Activated T-cell treated with anti-CD3 and anti-CD28 coated beads, Interleukin-2, amount 50 U/mL, for 4 hours (primary cell): Measurements from ENCODE around the gene MPC1L. TPM values are rescaled to one million over a fixed set of nuclear protein-coding genes. Genes with fewer than 3 reads are reported as not detected.
A peak's percentile ranks its signal among the peaks of the same experiment; 100 is the strongest.

Experiments used
- ATAC-seq, 2 donors: fragments of 200-7000 bp; cut with Tn5 transposase; one replicate each; pipeline ENCODE4 v1.10.0; 2021
- DNase-seq: peaks from one replicate; pipeline ENCODE4 v3.0.0-alpha.2; 2020
- H3K27me3 Mint-ChIP-seq: one replicate; pipeline ENCODE4 v1.8.0; 2021; ENCODE audit warnings: low read depth, mixed read lengths
- H3K36me3 Mint-ChIP-seq: one replicate; pipeline ENCODE4 v1.8.0; 2022; ENCODE audit warnings: mixed read lengths; ENCODE audit not compliant: insufficient read depth
- H3K4me1 Mint-ChIP-seq: one replicate; pipeline ENCODE4 v1.8.0; 2021; ENCODE audit warnings: low read depth, mixed read lengths
- H3K4me3 Mint-ChIP-seq: one replicate; pipeline ENCODE4 v1.8.0; 2021; ENCODE audit warnings: mild to moderate bottlenecking, moderate library complexity, mixed read lengths
- H3K9me3 Mint-ChIP-seq: one replicate; pipeline ENCODE4 v1.8.0; 2021; ENCODE audit warnings: mixed read lengths
- total RNA-seq, 3 donors: library from RNA; stranded (reverse); gene quantifications; one replicate each; pipeline ENCODE4 v1.2.1, GENCODE V29; 2021

MPC1L gene
- total RNA-seq, 3 donors from 2014 or later = not detected

DNA sequence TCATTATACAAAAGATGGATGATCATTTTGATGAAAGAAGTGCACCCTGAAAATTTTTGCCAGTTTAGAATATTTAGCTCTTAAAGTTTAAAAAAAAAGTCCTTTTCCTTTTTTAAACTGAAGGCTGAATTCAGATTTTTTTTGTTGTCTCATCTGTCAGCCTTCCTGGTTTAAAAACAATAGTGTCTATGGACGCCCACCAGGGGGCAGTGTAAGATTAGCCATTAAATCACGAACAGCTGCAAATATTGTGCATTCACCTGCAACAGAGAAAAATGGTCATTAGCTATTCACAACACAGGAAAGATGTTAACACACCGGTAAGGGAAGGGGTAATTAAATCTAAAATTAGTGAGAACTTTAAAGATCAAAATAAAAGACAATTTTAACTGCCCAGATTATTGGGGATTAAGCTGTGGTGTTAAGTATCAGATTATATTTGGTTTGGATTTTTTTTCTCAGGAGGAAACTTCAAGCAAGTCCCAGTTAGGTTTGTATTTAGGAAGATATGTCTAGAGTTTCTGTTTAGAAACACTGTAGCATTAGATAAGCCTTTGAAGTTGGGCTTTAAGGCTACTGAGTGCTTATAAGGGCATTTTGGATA, 28.5 kb downstream of the MPC1L start:
- no peak for ATAC-seq
- Mint-ChIP-seq H3K4me3 (no peak overlapping the region), H3K9me3 (no peaks in the 10 kb centered on the region), H3K36me3 (peaks cover 5% of the 10 kb centered on the region), H3K27me3 (no peaks in the 10 kb centered on the region), H3K4me1 (peaks cover 3% of the 10 kb centered on the region)
- peak; percentile 78 for DNase-seq

DNA sequence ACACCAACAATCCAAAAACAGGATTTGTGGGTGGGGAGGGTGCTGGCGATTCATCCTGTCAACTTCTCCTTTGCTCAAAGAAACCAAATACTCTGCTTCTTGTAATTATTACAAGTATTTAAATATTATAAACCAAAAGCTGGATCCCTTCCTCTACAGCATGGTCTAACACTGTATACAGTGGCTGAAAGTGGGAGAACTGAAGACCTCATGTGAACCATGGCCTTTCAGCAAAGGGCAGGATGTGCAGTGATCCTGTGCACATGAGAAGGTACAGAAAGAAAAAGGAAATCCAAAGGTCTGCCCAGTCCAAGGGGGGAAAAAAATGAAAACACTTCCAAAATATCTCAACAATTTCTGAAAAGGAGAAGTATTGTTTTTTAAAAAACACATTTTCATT, 29.4 kb downstream of the MPC1L start:
- peaks cover 2% of the 10 kb centered on the region for H3K4me1 Mint-ChIP-seq

DNA sequence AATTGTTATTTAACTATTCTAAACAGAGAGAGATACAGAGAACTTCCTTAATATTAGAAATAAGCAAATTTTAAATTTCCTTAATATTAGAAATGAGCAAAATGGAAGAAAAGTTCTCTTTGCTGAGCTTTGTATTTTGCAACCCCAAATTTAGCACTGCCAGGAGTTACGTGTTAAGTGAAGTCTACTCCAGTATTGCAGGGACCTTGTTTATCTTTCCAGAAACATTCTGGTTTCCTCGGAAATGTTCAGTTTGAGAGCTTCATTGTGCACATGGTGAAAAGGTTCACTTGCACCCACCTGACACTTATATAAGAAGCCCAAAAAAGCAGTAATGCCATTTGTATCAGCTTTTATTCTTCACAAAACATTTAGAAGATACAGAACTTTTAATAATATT, 30.3 kb downstream of the MPC1L start:
- no peak overlapping the region for H3K4me3 Mint-ChIP-seq
- H3K9me3 Mint-ChIP-seq = no peaks in the 10 kb centered on the region
- DNase-seq = no peak
- H3K4me1 Mint-ChIP-seq = no peaks in the 10 kb centered on the region
- ATAC-seq = no peak
- no peaks in the 10 kb centered on the region for H3K27me3 Mint-ChIP-seq
- H3K36me3 Mint-ChIP-seq = peaks cover 5% of the 10 kb centered on the region

More for the DNA sequence above, 29.4 kb downstream of the MPC1L start:
- no peaks in the 10 kb centered on the region for H3K27me3 Mint-ChIP-seq
- H3K4me3 Mint-ChIP-seq = no peak overlapping the region
- DNase-seq = no peak
- H3K9me3 Mint-ChIP-seq = no peaks in the 10 kb centered on the region
- H3K36me3 Mint-ChIP-seq = peaks cover 5% of the 10 kb centered on the region
- ATAC-seq = no peak

DNA sequence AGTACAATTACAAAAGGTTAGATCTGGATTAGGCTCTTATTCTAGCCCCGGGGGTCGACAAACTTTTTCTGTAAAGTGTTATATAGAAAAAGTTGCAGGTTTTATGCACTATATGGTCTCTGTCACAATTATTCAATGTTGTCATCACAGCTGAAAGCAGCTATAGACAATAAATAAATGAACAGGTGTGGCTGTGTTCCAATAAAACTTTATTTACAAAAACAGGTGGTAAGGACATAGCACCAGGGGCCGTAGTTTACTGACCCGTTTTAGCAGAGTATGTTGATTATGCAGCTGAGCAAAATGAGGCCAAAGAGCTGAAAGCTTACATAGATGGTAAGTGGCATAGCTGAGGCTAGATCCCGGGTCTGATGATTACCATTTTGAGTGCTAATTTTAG, 37.2 kb downstream of the MPC1L start:
- no peak for DNase-seq

DNA sequence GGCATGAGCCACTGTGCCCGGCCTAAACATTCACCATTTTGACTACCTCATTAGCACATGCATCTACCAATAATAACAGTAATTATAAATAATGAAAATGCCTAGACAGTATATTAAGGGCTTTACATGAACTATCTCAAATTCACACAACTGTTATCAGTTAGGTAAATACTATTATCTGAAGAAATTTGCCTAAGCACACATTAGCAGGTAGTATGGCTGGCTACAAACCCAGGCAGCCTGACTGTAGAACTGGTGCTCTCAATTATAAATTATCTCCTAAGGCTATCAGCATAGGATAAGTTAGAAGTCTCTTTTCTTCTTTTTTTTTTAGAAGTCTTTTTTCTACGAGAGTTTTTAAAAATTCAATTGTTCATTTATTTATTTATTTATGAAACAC, 38.3 kb downstream of the MPC1L start:
- H3K4me1 Mint-ChIP-seq = peaks cover 4% of the 10 kb centered on the region
- H3K4me3 Mint-ChIP-seq = no peak overlapping the region
- no peak for DNase-seq
- H3K9me3 Mint-ChIP-seq = no peaks in the 10 kb centered on the region
- no peak for ATAC-seq
- H3K27me3 Mint-ChIP-seq = no peaks in the 10 kb centered on the region
- peaks cover 7% of the 10 kb centered on the region for H3K36me3 Mint-ChIP-seq

More for the DNA sequence above, 37.2 kb downstream of the MPC1L start:
- Mint-ChIP-seq H3K36me3 (peaks cover 7% of the 10 kb centered on the region), H3K9me3 (no peaks in the 10 kb centered on the region), H3K4me3 (no peak overlapping the region), H3K4me1 (peaks cover 4% of the 10 kb centered on the region), H3K27me3 (no peaks in the 10 kb centered on the region)
- ATAC-seq = no peak

DNA sequence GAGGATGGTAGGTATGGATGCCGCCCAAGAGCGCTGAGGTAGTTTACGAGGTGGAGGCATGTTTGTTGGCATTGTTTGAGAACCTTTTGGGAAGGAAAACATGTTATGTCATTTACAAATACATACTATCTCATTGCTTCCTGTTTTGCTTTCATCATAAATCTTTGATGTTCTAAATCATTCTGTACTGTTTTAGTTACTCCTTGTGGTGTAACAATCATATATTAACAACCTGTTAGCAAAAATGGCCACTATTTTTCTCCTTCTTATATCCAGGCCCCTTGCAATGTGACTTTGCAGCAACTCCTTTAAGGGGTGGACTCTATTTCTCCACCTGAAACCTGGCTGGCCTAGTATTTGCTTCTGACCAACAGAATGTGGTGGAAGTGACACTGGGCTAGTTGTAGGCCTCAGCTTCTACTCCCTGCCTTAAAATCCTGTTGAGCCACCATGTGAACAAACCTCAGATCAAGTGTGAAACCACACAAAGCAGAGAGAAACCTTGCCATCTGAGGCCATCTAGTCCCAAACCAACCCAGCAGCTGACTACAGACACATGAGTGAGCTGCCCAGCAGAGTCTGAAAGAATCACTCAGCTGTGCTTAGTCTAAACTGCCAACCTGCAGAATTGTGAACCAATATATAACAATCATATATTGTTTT, 40.0 kb downstream of the MPC1L start:
- DNase-seq (no peak), ATAC-seq (no peak)
- Mint-ChIP-seq H3K4me3 (no peak overlapping the region), H3K9me3 (no peaks in the 10 kb centered on the region), H3K4me1 (peaks cover 4% of the 10 kb centered on the region), H3K27me3 (no peaks in the 10 kb centered on the region), H3K36me3 (peaks cover 16% of the 10 kb centered on the region)

DNA sequence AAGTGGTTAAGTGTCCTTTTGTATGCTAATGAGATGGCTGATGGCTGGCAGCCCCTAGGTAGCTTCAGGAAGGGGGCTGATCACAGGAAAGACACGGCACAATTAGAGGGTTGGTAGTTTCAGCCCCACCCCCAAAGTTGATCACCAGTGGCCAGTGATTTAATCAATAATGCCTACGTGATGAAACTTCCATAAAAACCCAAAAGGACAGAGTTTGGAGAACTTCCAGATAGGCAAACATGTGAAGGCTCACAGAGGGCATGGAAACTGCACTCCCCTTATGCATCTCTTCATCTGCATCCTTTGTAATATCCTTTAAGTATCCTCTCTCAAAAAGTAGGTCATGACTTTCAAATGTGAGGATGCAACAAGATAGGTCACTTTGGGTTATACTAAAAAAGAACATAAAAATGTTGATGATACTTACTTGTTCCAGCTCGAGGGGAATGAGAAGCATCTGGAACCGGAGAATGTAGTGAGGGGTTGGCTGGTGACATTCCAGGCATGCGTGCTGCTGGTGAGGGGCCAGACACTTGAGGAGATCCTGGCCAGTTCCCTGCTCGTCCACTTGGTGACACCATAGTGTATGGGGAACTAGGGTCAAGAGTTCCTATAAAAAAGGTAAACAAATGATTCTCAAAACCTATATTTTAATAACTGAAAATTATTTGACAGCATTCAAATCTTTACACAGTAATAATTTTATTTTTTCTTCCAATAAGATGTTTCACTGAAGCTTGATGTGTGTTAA, 40.8 kb downstream of the MPC1L start:
- no peak overlapping the region for H3K4me3 Mint-ChIP-seq
- H3K27me3 Mint-ChIP-seq = no peaks in the 10 kb centered on the region
- ATAC-seq = no peak
- H3K36me3 Mint-ChIP-seq = peaks cover 16% of the 10 kb centered on the region
- no peaks in the 10 kb centered on the region for H3K9me3 Mint-ChIP-seq
- DNase-seq = no peak
- H3K4me1 Mint-ChIP-seq = peaks cover 4% of the 10 kb centered on the region

DNA sequence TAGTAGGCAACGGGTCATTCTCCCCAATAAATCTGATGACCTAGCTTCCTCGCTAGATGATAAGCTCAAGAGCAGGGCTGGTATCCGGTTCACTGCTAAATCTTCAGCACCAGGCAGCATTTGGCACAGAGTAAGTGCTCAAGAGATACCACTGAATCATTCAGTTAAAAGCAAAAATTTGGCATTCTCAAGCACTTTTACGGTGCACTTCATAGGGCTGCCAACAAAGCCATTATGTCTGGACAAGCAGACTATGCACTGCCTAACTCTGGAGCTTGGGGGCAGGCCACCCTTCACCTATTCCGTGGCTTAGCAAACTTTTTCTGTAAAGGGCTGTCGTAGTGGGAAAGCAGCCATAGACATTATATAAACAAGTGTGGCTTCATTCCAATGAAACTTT, 47.9 kb downstream of the MPC1L start:
- Mint-ChIP-seq H3K4me1 (no peaks in the 10 kb centered on the region), H3K36me3 (peaks cover 20% of the 10 kb centered on the region)

More for the DNA sequence above, 47.9 kb downstream of the MPC1L start:
- ATAC-seq = no peak
- Mint-ChIP-seq H3K27me3 (no peaks in the 10 kb centered on the region), H3K9me3 (no peaks in the 10 kb centered on the region), H3K4me3 (no peak overlapping the region)
- DNase-seq = no peak

Other genes starting within 250 kb of the MPC1L start
- 10 to 100 TPM; 49.2 to 60.3 (median 54.3) TPM for gene ATP6AP2, start 42.5 kb upstream of the MPC1L start, total RNA-seq
- 10 to 100 TPM; 12.6 to 15.1 (median 14.4) TPM for gene CXorf38, start 24.1 kb downstream of the MPC1L start, total RNA-seq
- gene MED14, start 112.1 kb downstream of the MPC1L start, total RNA-seq = 10 to 100 TPM; 19.6 to 30.8 (median 26.4) TPM